Vagina (tissue), 2 donors: ENCODE results near the gene NGEF.

ENCODE experiments used
- CTCF ChIP-seq, 3 experiments: fragments of 450-650 bp in 2 of 3; fragments of 200-600 bp in 1 of 3; sonication (generic) in 1 of 3; IDR thresholded peaks; one replicate each; pipeline ENCODE4 v1.5.1; 2017 to 2019; ENCODE audit warnings: antibody characterized with exemption in 3 of 3, mild to moderate bottlenecking in 2 of 3, moderate library complexity in 2 of 3
- POLR2A ChIP-seq, 2 donors: fragments of 450-650 bp; IDR thresholded peaks; one replicate each; pipeline ENCODE4 v1.6.1; 2017; ENCODE audit warnings: antibody characterized with exemption in 2 of 2, mild to moderate bottlenecking in 2 of 2, moderate library complexity in 2 of 2
- POLR2AphosphoS5 ChIP-seq, 2 donors: sonication (generic); formaldehyde crosslinking; IDR thresholded peaks; one replicate each; pipeline ENCODE4 v1.9.0; 2017; ENCODE audit warnings: antibody characterized with exemption in 2 of 2, mild to moderate bottlenecking in 2 of 2, low read depth in 1 of 2; ENCODE audit not compliant: insufficient read depth in 1 of 2

DNA sequence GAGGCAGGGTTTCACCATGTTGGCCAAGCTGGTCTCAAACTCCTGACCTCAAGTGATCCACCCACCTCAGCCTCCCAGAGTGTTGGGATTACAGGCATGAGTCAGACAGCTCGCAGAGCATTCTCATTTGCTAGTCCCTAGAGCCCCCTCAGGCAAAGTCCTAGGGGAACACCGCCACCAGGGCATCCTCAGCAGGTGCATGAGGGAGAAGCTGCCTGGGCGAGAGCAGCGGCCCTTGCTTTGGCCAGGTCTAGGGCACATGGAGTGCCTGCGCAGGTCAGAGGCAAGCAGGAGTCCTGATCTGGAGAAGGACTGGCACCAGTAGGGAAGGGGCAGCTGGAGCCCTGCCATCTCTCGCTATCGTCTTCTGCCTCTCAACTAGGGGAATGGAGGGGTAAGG lies 32.4 kb downstream of the NGEF start:
- TF ChIP-seq POLR2AphosphoS5 (IDR thresholded peaks at IDR 0.05; ENCODE audit: insufficient read depth in 1 of 2, low read depth in 1 of 2) (no peak), CTCF (IDR thresholded peaks at IDR 0.05) (no peak), POLR2A (IDR thresholded peaks at IDR 0.05) (no peak)
